GM23248 (cell line): Measurements from ENCODE around the gene GABPB1.

Source experiments
- EZH2 ChIP-seq: fragments of 200-600 bp; sonication (generic); IDR thresholded peaks from 2 replicates; pipeline ENCODE4 v1.6.1; 2018; ENCODE audit warnings: antibody characterized with exemption, mild to moderate bottlenecking; ENCODE audit not compliant: insufficient read depth, poor library complexity, severe bottlenecking
- EZH2phosphoT487 ChIP-seq: fragments of 200-600 bp; sonication (generic); IDR thresholded peaks from 2 replicates; pipeline ENCODE4 v1.6.1; 2018; ENCODE audit warnings: antibody characterized with exemption, moderate library complexity, mild to moderate bottlenecking, low read depth; ENCODE audit not compliant: insufficient read depth

DNA sequence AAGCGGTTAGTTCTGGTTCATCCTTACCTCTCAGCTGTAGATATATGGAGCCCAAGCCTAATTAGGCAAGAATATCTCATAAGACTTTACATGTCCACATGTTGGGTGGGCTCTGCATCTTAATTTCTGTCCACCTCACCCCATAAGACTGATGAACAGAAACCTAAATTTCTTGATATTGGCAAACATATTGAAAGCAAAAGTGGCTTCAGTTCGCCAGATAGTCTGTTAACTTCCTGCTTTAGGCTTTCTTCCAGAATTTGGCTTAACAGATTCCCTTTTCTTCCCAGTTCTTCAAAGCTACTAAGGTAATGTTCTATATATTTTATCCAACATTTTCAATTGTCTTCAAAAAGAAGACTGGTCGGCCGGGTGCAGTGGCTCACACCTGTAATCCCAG is 19.7 kb downstream of the GABPB1 start:
- TF ChIP-seq EZH2 (no peak), EZH2phosphoT487 (no peak)
